ENCODE data around the gene MYO1F. TPM values are rescaled to one million over a fixed set of nuclear protein-coding genes. Genes with fewer than 3 reads are reported as not detected.

MYO1F gene
- total and polyA plus RNA-seq, 3 experiments from 2014 or later, result 68.0 to 161 (median 81.3) TPM

DNA sequence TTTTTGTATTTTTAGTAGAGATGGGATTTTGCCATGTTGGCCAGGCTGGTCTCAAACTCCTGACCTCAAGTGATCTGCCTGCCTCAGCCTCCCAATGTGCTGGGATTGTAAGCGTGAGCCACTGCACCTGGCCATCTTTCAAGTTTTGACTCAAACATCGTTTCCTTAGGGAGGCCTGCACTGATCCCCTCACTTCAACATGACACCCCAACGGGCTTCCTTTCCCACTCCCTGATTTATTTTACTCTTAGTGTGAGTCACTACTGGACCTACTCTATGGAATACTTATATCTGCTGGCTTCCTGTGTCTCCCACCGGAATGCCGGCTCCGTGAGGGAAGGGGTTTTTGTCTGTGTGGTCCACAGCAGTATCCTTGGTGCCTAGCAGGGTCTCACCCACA is 37.8 kb upstream of the MYO1F start:
- no peak overlapping the region for H3K27ac ChIP-seq (ENCODE audit: low read depth, low read length)
- peak overlapping the region in 6 of 8 donors; percentile 9 to 64 (median 52) for H3K27ac Mint-ChIP-seq
- no peaks in the 10 kb centered on the region for H3K27me3 ChIP-seq (ENCODE audit: insufficient read depth, low read length, poor library complexity, severe bottlenecking)
- POLR2A ChIA-PET, result interaction anchor here (0.6 kb wide), 2 partner anchors 34 to 246 kb away, joined by 8 read pairs; no protein-coding TSS in a partner anchor
- no peaks in the 10 kb centered on the region for H3K36me3 ChIP-seq (ENCODE audit: insufficient read depth, low read length)
- DNase-seq, result no peak
- H3K36me3 Mint-ChIP-seq, result peaks cover 0 to 3% (median 0%) of the 10 kb centered on the region in 3 donors
- peaks cover 24 to 31% (median 27%) of the 10 kb centered on the region in 3 donors for H3K4me1 Mint-ChIP-seq
- H3K27me3 Mint-ChIP-seq, result peaks cover under 1 to 3% of the 10 kb centered on the region in 2 donors
- CTCF ChIA-PET, result interaction anchor here (0.7 to 2.7 kb wide), 7 partner anchors 10 to 35 kb away, joined by 3 to 12 read pairs (median 5); no protein-coding TSS in a partner anchor
- H3K4me3 Mint-ChIP-seq, result peak overlapping the region in 2 of 7 donors; percentile 18 to 48
- H3K4me3 ChIP-seq (ENCODE audit: low read length), result no peak overlapping the region
- no peaks in the 10 kb centered on the region for H3K9me3 Mint-ChIP-seq
- H3K4me1 ChIP-seq (ENCODE audit: insufficient read depth, low read length), result peaks cover 28% of the 10 kb centered on the region
- no peaks in the 10 kb centered on the region for H3K9me3 ChIP-seq (ENCODE audit: low read length)

- no peak overlapping the region for H3K27ac ChIP-seq (ENCODE audit: low read depth, low read length)
- Mint-ChIP-seq H3K36me3 (peaks cover 0 to 8% (median 0%) of the 10 kb centered on the region in 3 donors), H3K4me1 (peaks cover 29 to 36% (median 32%) of the 10 kb centered on the region in 3 donors), H3K27me3 (peaks cover 0 to 7% of the 10 kb centered on the region in 2 donors), H3K9me3 (peaks cover 0 to 2% (median 0%) of the 10 kb centered on the region in 5 donors), H3K27ac (peak overlapping the region in 4 of 8 donors; percentile 36 to 64 (median 60)), H3K4me3 (no peak overlapping the region)
- CTCF ChIA-PET, result interaction anchor here (0.6 to 2.7 kb wide), 5 partner anchors 10 to 289 kb away, joined by 3 to 12 read pairs (median 6); no protein-coding TSS in a partner anchor
- H3K27me3 ChIP-seq (ENCODE audit: insufficient read depth, low read length, poor library complexity, severe bottlenecking), result no peaks in the 10 kb centered on the region
- DNase-seq, result no peak
- H3K36me3 ChIP-seq (ENCODE audit: insufficient read depth, low read length), result no peaks in the 10 kb centered on the region
- POLR2A ChIA-PET, result interaction anchor here (0.5 to 2.5 kb wide), 2 partner anchors 20 to 178 kb away, joined by 3 to 9 read pairs; no protein-coding TSS in a partner anchor
- H3K4me3 ChIP-seq (ENCODE audit: low read length), result no peak overlapping the region
- no peaks in the 10 kb centered on the region for H3K9me3 ChIP-seq (ENCODE audit: low read length)
- H3K4me1 ChIP-seq (ENCODE audit: insufficient read depth, low read length), result peaks cover 34% of the 10 kb centered on the region
These were observed 37.2 kb upstream of the MYO1F start for GRCh38 chr19:8614455-8614854.

- peaks cover 37 to 48% (median 38%) of the 10 kb centered on the region in 3 donors for H3K4me1 Mint-ChIP-seq
- POLR2A ChIA-PET, result interaction anchor here (0.5 to 2.5 kb wide), 7 partner anchors 8 to 822 kb away, joined by 3 to 11 read pairs (median 9); partner anchors contain the start of gene ZNF266
- Histone ChIP-seq H3K4me3 (ENCODE audit: low read length) (no peak overlapping the region), H3K27me3 (ENCODE audit: insufficient read depth, low read length, poor library complexity, severe bottlenecking) (no peaks in the 10 kb centered on the region), H3K27ac (ENCODE audit: low read depth, low read length) (no peak overlapping the region), H3K4me1 (ENCODE audit: insufficient read depth, low read length) (peaks cover 45% of the 10 kb centered on the region), H3K36me3 (ENCODE audit: insufficient read depth, low read length) (no peaks in the 10 kb centered on the region), H3K9me3 (ENCODE audit: low read length) (no peaks in the 10 kb centered on the region)
- CTCF ChIA-PET, result interaction anchor here (1.0 to 2.3 kb wide), 5 partner anchors 8 to 41 kb away, joined by 3 to 9 read pairs (median 4); no protein-coding TSS in a partner anchor
- H3K27ac Mint-ChIP-seq, result peak overlapping the region; percentile 53 to 95 (median 86)
- peak in 2 of 5 donors; percentile 39 to 53 for DNase-seq
- H3K9me3 Mint-ChIP-seq, result peaks cover 0 to 2% (median 0%) of the 10 kb centered on the region in 5 donors
- peaks cover 0 to 14% (median 0%) of the 10 kb centered on the region in 3 donors for H3K36me3 Mint-ChIP-seq
- H3K27me3 Mint-ChIP-seq, result peaks cover 0 to 7% of the 10 kb centered on the region in 2 donors
- peak overlapping the region; percentile 37 to 86 (median 74) for H3K4me3 Mint-ChIP-seq
These were observed 35.5 kb upstream of the MYO1F start for GRCh38 chr19:8612807-8613171.

GRCh38 chr19:8611877-8612806 is 34.9 kb upstream of the MYO1F start:
- Mint-ChIP-seq H3K4me3 (peak overlapping the region; percentile 75 to 89 (median 86)), H3K4me1 (peaks cover 37 to 52% (median 40%) of the 10 kb centered on the region in 3 donors), H3K27me3 (peaks cover 0 to 7% of the 10 kb centered on the region in 2 donors), H3K9me3 (peaks cover 0 to 2% (median 0%) of the 10 kb centered on the region in 5 donors), H3K36me3 (peaks cover 0 to 14% (median 0%) of the 10 kb centered on the region in 3 donors), H3K27ac (peak overlapping the region; percentile 78 to 95 (median 86))
- Histone ChIP-seq H3K27me3 (ENCODE audit: insufficient read depth, low read length, poor library complexity, severe bottlenecking) (no peaks in the 10 kb centered on the region), H3K36me3 (ENCODE audit: insufficient read depth, low read length) (no peaks in the 10 kb centered on the region), H3K27ac (ENCODE audit: low read depth, low read length) (no peak overlapping the region), H3K4me1 (ENCODE audit: insufficient read depth, low read length) (peaks cover 45% of the 10 kb centered on the region), H3K4me3 (ENCODE audit: low read length) (no peak overlapping the region), H3K9me3 (ENCODE audit: low read length) (no peaks in the 10 kb centered on the region)
- POLR2A ChIA-PET, result interaction anchor here (0.5 to 2.5 kb wide), 7 partner anchors 9 to 289 kb away, joined by 3 to 11 read pairs (median 6); no protein-coding TSS in a partner anchor
- DNase-seq, result peak in 2 of 5 donors; percentile 43 to 56
- CTCF ChIA-PET, result interaction anchor here (0.9 to 2.3 kb wide), 7 partner anchors 7 to 42 kb away, joined by 3 to 9 read pairs (median 4); no protein-coding TSS in a partner anchor

DNA sequence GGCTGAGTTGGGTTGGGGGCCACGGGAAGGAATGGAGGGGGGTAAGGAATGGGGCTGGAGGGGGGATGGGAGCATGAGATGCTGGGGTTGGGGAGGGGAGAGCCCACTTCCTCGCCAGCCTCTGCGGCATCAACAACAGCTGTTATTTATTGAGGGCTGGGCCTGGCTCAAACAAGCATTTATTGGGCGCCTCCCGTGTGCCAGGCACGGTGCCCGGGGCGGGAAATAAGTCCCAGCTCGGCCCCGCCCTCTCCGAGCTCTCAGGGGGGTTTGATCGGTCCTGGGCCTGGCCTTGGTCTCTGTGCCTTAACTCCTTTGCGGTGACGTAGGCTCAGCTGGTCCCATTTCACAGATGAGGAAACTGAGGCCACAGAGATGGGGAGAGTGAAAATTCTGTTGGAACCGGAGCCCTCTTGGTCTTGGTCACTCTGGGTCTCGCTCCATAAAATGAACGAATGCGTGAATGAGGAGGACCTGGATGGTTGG is 34.2 kb upstream of the MYO1F start:
- ChIA-PET CTCF (interaction anchor here (0.6 to 2.0 kb wide), 4 partner anchors 31 to 43 kb away, joined by 3 to 9 read pairs (median 4); no protein-coding TSS in a partner anchor), POLR2A (interaction anchor here (1.0 kb wide), 1 partner anchor 46 kb away, joined by 3 read pairs; no protein-coding TSS in a partner anchor)
- Mint-ChIP-seq H3K4me3 (peak overlapping the region in 6 of 7 donors; percentile 55 to 87 (median 76)), H3K4me1 (peaks cover 37 to 58% (median 43%) of the 10 kb centered on the region in 3 donors), H3K27ac (peak overlapping the region in 5 of 8 donors; percentile 35 to 85 (median 78)), H3K27me3 (peaks cover 0 to 7% of the 10 kb centered on the region in 2 donors), H3K9me3 (peaks cover 0 to 2% (median 0%) of the 10 kb centered on the region in 5 donors), H3K36me3 (peaks cover 0 to 18% (median 0%) of the 10 kb centered on the region in 3 donors)
- Histone ChIP-seq H3K4me1 (ENCODE audit: insufficient read depth, low read length) (peaks cover 45% of the 10 kb centered on the region), H3K27ac (ENCODE audit: low read depth, low read length) (no peak overlapping the region), H3K27me3 (ENCODE audit: insufficient read depth, low read length, poor library complexity, severe bottlenecking) (no peaks in the 10 kb centered on the region), H3K4me3 (ENCODE audit: low read length) (no peak overlapping the region), H3K9me3 (ENCODE audit: low read length) (no peaks in the 10 kb centered on the region), H3K36me3 (ENCODE audit: insufficient read depth, low read length) (no peaks in the 10 kb centered on the region)
- peak in 1 of 5 donors; percentile 31 for DNase-seq

GRCh38 chr19:8610936-8611300 is 33.7 kb upstream of the MYO1F start:
- ChIA-PET CTCF (interaction anchor here (0.6 kb wide), 1 partner anchor 33 kb away, joined by 3 read pairs; no protein-coding TSS in a partner anchor), POLR2A (no interaction called here)
- Mint-ChIP-seq H3K4me1 (peaks cover 36 to 58% (median 43%) of the 10 kb centered on the region in 3 donors), H3K9me3 (peaks cover 0 to 2% (median 0%) of the 10 kb centered on the region in 5 donors), H3K36me3 (peaks cover 0 to 20% (median 0%) of the 10 kb centered on the region in 3 donors), H3K27me3 (peaks cover 0 to 7% of the 10 kb centered on the region in 2 donors), H3K4me3 (no peak overlapping the region), H3K27ac (no peak overlapping the region)
- Histone ChIP-seq H3K9me3 (ENCODE audit: low read length) (no peaks in the 10 kb centered on the region), H3K27me3 (ENCODE audit: insufficient read depth, low read length, poor library complexity, severe bottlenecking) (no peaks in the 10 kb centered on the region), H3K4me1 (ENCODE audit: insufficient read depth, low read length) (peaks cover 44% of the 10 kb centered on the region), H3K27ac (ENCODE audit: low read depth, low read length) (no peak overlapping the region), H3K36me3 (ENCODE audit: insufficient read depth, low read length) (no peaks in the 10 kb centered on the region), H3K4me3 (ENCODE audit: low read length) (no peak overlapping the region)
- no peak for DNase-seq

DNA sequence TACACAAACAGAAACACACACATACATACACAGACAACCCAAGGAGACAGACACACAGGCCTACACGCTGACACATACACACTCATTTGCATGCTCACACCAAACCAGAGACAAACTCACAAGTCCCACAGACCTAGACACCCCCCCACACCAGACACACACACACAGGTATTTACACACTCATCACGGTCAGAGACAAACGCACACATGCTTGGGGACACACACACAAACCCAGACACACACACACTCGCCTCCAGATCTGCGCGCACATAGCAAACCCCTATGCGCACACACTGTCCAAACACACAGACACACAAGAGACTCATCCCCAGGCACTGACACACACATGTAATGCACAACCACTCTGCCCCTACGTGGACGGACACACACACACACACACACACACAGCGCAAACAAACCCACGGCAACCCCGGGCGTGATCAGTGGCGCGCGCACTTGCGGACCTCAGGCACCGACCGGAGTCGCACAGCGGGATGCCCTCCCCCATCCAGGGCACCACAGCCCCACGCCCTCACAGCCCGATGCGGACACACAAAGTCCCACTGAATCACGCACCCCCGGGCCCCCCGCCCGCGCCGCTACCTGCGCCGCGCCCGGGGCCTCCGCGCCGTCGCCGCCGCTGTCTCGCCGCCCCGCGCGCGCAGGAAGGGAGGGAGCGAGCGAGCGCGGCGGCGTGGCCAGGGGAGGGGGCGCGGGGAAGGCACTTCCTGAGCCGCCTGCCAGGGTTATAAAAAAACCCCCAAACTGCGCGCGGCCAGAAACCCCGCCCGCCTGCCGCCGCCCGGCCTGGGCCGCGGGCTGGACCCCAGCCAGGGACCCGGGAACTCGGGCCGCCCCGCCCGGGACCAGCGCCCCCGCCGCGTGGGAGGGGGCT is 33.0 kb upstream of the MYO1F start, which contains the start of gene ADAMTS10:
Gene ADAMTS10, minus strand, starts transcription at position 675 of the 895 bp plus-strand sequence. CDS start 5,005 bp downstream, outside the sequence.
- Mint-ChIP-seq H3K4me1 (peaks cover 30 to 52% (median 39%) of the 10 kb centered on the region in 3 donors), H3K36me3 (peaks cover 0 to 25% (median 0%) of the 10 kb centered on the region in 3 donors), H3K27me3 (peaks cover 0 to 7% of the 10 kb centered on the region in 2 donors), H3K27ac (peak within 1 kb of the TSS; percentile 78 to 99 (median 92)), H3K9me3 (peaks cover 0 to 2% (median 0%) of the 10 kb centered on the region in 5 donors), H3K4me3 (peak within 1 kb of the TSS; percentile 90 to 100 (median 97))
- H3K4me1 ChIP-seq (ENCODE audit: insufficient read depth, low read length), result peaks cover 38% of the 10 kb centered on the region
- no peaks in the 10 kb centered on the region for H3K9me3 ChIP-seq (ENCODE audit: low read length)
- H3K36me3 ChIP-seq (ENCODE audit: insufficient read depth, low read length), result no peaks in the 10 kb centered on the region
- peak; percentile 25 to 68 (median 51) for DNase-seq
- H3K27me3 ChIP-seq (ENCODE audit: insufficient read depth, low read length, poor library complexity, severe bottlenecking), result no peaks in the 10 kb centered on the region
- ChIA-PET POLR2A (no interaction called here), CTCF (no interaction called here)
- H3K27ac ChIP-seq (ENCODE audit: low read depth, low read length), result peak within 1 kb of the TSS; percentile 20
- H3K4me3 ChIP-seq (ENCODE audit: low read length), result peak within 1 kb of the TSS; percentile 94

Measured in CD8-positive, alpha-beta memory T cell (primary cell).